Upper lobe of right lung (tissue), 1 donor: ENCODE results near the gene CCNY. TPM values are rescaled to one million over a fixed set of nuclear protein-coding genes. Genes with fewer than 3 reads are reported as not detected.
"Not testable (repeated sequence)": the region's sequence is repeated elsewhere in the genome, so short reads cannot be mapped to it uniquely, and the experiment has no call there.

Experiments
- ATAC-seq: fragments of 200-7000 bp; cut with Tn5 transposase; one replicate; pipeline ENCODE4 v1.9.1; 2020; ENCODE audit warnings: mild to moderate bottlenecking, moderate library complexity
- DNase-seq: peaks from one replicate; pipeline ENCODE4 v3.0.0-alpha.2; 2020
- H3K27ac ChIP-seq: fragments of 200-600 bp; one replicate; pipeline ENCODE4 v1.8.0; 2022
- H3K27me3 ChIP-seq: fragments of 200-600 bp; one replicate; pipeline ENCODE4 v1.8.0; 2022; ENCODE audit warnings: mild to moderate bottlenecking
- H3K36me3 ChIP-seq: fragments of 200-600 bp; one replicate; pipeline ENCODE4 v1.8.0; 2022
- H3K4me1 ChIP-seq: fragments of 200-600 bp; one replicate; pipeline ENCODE4 v1.8.0; 2022
- H3K4me3 ChIP-seq: fragments of 200-600 bp; one replicate; pipeline ENCODE4 v1.8.0; 2022; ENCODE audit warnings: mild to moderate bottlenecking
- H3K9me3 ChIP-seq: fragments of 200-600 bp; one replicate; pipeline ENCODE4 v1.8.0; 2022
- CTCF ChIP-seq: fragments of 200-600 bp; IDR thresholded peaks from one replicate; pipeline ENCODE4 v1.8.0; 2022; ENCODE audit warnings: antibody characterized with exemption
- intact Hi-C: fragments of 100-400 bp; cut with DNase I; formaldehyde crosslinking; loops from one replicate; pipeline ENCODE4 v1.11.0; 2022
- total RNA-seq: library from RNA; stranded (reverse); fragmentation: NEBNext Ultra II Directional; extraction: Animal tissue kit (Norgen Biotek cat#: 25700); gene quantifications from one replicate; pipeline ENCODE4 v1.2.1, GENCODE V29; 2021
- donor health status: DM: no; HTN: yes; CAD: no; lungs with severe emphysema.

Gene CCNY
- total RNA-seq, 1 donor from 2014 or later = 85.4 TPM

GRCh38 chr10:35415505-35415904 lies 79.2 kb downstream of the CCNY start:
- no peak for DNase-seq
- Histone ChIP-seq H3K27me3 (no peaks in the 10 kb centered on the region), H3K4me1 (peaks cover 36% of the 10 kb centered on the region), H3K9me3 (no peaks in the 10 kb centered on the region), H3K27ac (no peak overlapping the region), H3K4me3 (no peak overlapping the region), H3K36me3 (no peaks in the 10 kb centered on the region)
- intact Hi-C loops = no loop called here
- no peak for ATAC-seq
- TF ChIP-seq CTCF = no peak

- H3K4me3 ChIP-seq = no peak overlapping the region
- no peak for TF ChIP-seq CTCF
- H3K4me1 ChIP-seq = peaks cover 47% of the 10 kb centered on the region
- intact Hi-C loops = no loop called here
- DNase-seq (no peak), ATAC-seq (peak; percentile 43)
- no peak overlapping the region for H3K27ac ChIP-seq
- H3K27me3 ChIP-seq = no peaks in the 10 kb centered on the region
- no peaks in the 10 kb centered on the region for H3K36me3 ChIP-seq
- H3K9me3 ChIP-seq = no peaks in the 10 kb centered on the region
These were observed 80.5 kb downstream of the CCNY start for GRCh38 chr10:35416619-35417312.

GRCh38 chr10:35417313-35417625 lies 81.0 kb downstream of the CCNY start:
- Histone ChIP-seq H3K27ac (no peak overlapping the region), H3K4me1 (peaks cover 48% of the 10 kb centered on the region), H3K4me3 (no peak overlapping the region), H3K27me3 (no peaks in the 10 kb centered on the region), H3K36me3 (no peaks in the 10 kb centered on the region), H3K9me3 (no peaks in the 10 kb centered on the region)
- ATAC-seq = no peak
- no peak for TF ChIP-seq CTCF
- intact Hi-C loops = no loop called here
- DNase-seq = no peak

GRCh38 chr10:35417795-35418194 lies 81.5 kb downstream of the CCNY start:
- H3K27me3 ChIP-seq = no peaks in the 10 kb centered on the region
- TF ChIP-seq CTCF = no peak
- H3K9me3 ChIP-seq = no peaks in the 10 kb centered on the region
- intact Hi-C loops = no loop called here
- ATAC-seq (no peak), DNase-seq (no peak)
- H3K4me1 ChIP-seq = peaks cover 53% of the 10 kb centered on the region
- H3K4me3 ChIP-seq = no peak overlapping the region
- no peaks in the 10 kb centered on the region for H3K36me3 ChIP-seq
- H3K27ac ChIP-seq = no peak overlapping the region

GRCh38 chr10:35418580-35418979 lies 82.3 kb downstream of the CCNY start:
- intact Hi-C loops, H3K27ac ChIP-seq, H3K4me3 ChIP-seq, H3K27me3 ChIP-seq, H3K36me3 ChIP-seq, DNase-seq, ATAC-seq, H3K9me3 ChIP-seq: not testable (repeated sequence)
- H3K4me1 ChIP-seq = peaks cover 57% of the 10 kb centered on the region

GRCh38 chr10:35420044-35420443 lies 83.7 kb downstream of the CCNY start:
- Histone ChIP-seq H3K4me1 (peaks cover 49% of the 10 kb centered on the region), H3K27me3 (no peaks in the 10 kb centered on the region), H3K36me3 (no peaks in the 10 kb centered on the region), H3K9me3 (no peaks in the 10 kb centered on the region), H3K27ac (peak overlapping the region; percentile 9), H3K4me3 (no peak overlapping the region)
- intact Hi-C loops = no loop called here
- no peak for ATAC-seq
- no peak for DNase-seq
- no peak for TF ChIP-seq CTCF
